A549 treated with RU486 at 1 μM for 4 hours (cell line): ENCODE measurements around the gene RPL12. TPM values are rescaled to one million over a fixed set of nuclear protein-coding genes. Genes with fewer than 3 reads are reported as not detected.

Experiments used
- total RNA-seq: library from RNA; stranded (reverse); fragments of 200-300 nt; extraction: Qiagen RNA extraction; gene quantifications from 5 replicates; pipeline ENCODE4 v1.2.3, GENCODE V29; 2022; ENCODE audit warnings: low read depth

Gene RPL12
- total RNA-seq, result 2,677 to 2,995 TPM (median 2,770 TPM) in 5 replicates

GRCh38 chr9:127450830-127451607, at the start of gene RPL12, which contains the start of gene LRSAM1:
Gene RPL12, minus strand, starts transcription at chr9:127451406. Its CDS starts 89 bp downstream, at chr9:127451317.
Gene LRSAM1, plus strand, starts transcription at chr9:127451510. Its CDS starts 3,018 bp downstream, at chr9:127454528.

GRCh38 chr9:127423934-127424675, 27.1 kb downstream of the RPL12 start, which contains the start of gene ZNF79:
Gene ZNF79, plus strand, starts transcription at chr9:127424382. Its CDS starts 406 bp downstream, at chr9:127424788.

Other genes starting within 250 kb of the RPL12 start
- 1.6 to 3.4 TPM (median 1.8 TPM) in 5 replicates for gene GARNL3, start 186.6 kb downstream of the RPL12 start, total RNA-seq
- 8.9 to 16.2 TPM (median 14.7 TPM) in 5 replicates for gene SLC2A8, start 54.2 kb downstream of the RPL12 start, total RNA-seq
- 5.8 to 6.1 TPM (median 6.1 TPM) in 5 replicates for gene ZNF79, start 27.0 kb downstream of the RPL12 start, total RNA-seq
- 8.4 to 11.3 TPM (median 10.0 TPM) in 5 replicates for gene LRSAM1, start 104 bp upstream of the RPL12 start, total RNA-seq
- 14.6 to 18.4 TPM (median 16.5 TPM) in 5 replicates for gene STXBP1, start 160.9 kb upstream of the RPL12 start, total RNA-seq